HG03064 (cell line): ENCODE results near the gene DGCR2.
"Not testable (repeated sequence)": the region's sequence is repeated elsewhere in the genome, so short reads cannot be mapped to it uniquely, and the experiment has no call there.

Experiments used
- ATAC-seq: cut with Tn5 transposase; IDR thresholded peaks from one replicate; pipeline ENCODE4 v1.9.1; 2021; ENCODE audit warnings: low read depth; ENCODE audit not compliant: unreplicated experiment

Gene DGCR2, protein sequence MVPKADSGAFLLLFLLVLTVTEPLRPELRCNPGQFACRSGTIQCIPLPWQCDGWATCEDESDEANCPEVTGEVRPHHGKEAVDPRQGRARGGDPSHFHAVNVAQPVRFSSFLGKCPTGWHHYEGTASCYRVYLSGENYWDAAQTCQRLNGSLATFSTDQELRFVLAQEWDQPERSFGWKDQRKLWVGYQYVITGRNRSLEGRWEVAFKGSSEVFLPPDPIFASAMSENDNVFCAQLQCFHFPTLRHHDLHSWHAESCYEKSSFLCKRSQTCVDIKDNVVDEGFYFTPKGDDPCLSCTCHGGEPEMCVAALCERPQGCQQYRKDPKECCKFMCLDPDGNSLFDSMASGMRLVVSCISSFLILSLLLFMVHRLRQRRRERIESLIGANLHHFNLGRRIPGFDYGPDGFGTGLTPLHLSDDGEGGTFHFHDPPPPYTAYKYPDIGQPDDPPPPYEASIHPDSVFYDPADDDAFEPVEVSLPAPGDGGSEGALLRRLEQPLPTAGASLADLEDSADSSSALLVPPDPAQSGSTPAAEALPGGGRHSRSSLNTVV

DNA sequence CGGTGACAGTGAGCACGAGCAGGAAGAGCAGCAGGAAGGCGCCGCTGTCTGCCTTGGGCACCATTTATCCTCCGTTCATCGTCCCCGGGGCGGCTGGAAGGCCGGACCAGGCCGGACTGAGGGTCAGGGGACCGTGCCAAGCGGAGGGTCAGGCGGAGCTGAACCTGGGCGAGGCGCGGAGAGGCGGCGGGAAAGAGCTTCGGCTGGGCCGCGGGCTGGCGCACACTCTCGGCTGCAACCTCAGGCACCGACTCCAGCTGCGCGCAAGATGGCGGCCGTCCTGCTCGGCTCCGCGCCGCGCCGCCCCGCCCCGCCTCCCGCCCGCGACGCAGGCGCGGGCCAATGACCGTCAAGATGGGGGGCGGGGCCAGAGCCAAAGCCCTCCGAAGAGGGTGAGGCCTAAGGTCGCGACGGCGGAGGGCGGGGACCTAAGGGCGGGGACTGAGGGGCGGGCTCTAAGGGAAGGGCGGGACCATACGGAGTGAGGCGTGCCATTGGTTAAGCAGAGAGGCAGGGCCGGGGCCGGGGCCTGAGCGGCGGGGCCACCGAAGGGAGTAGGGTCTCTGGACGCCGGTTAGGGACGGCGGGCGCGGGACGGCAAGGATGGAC is at the start of gene DGCR2:
Gene DGCR2, minus strand, starts transcription at position 270 of the 609 bp plus-strand sequence. Its CDS starts 206 bp downstream, at position 64.
- peak; percentile 72 for ATAC-seq

DNA sequence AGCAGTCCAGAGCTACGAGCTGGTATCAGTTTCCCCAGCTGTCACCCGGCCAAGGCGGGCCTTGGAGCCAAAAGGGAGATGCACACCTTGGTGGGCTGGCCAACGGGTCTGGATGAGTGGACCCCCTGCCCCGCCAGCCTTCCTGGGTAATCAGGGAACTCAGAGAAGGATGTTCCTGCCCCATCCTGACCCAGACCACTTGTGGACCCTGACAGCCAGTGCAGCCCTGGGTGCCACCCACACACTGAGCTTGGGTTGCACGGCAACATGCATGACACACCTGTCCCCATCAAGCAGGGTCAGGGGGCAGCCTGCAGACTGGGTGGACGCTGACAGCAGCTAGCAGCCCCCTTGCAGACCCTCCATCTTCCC is 47.7 kb upstream of the DGCR2 start:
- ATAC-seq = no peak

DNA sequence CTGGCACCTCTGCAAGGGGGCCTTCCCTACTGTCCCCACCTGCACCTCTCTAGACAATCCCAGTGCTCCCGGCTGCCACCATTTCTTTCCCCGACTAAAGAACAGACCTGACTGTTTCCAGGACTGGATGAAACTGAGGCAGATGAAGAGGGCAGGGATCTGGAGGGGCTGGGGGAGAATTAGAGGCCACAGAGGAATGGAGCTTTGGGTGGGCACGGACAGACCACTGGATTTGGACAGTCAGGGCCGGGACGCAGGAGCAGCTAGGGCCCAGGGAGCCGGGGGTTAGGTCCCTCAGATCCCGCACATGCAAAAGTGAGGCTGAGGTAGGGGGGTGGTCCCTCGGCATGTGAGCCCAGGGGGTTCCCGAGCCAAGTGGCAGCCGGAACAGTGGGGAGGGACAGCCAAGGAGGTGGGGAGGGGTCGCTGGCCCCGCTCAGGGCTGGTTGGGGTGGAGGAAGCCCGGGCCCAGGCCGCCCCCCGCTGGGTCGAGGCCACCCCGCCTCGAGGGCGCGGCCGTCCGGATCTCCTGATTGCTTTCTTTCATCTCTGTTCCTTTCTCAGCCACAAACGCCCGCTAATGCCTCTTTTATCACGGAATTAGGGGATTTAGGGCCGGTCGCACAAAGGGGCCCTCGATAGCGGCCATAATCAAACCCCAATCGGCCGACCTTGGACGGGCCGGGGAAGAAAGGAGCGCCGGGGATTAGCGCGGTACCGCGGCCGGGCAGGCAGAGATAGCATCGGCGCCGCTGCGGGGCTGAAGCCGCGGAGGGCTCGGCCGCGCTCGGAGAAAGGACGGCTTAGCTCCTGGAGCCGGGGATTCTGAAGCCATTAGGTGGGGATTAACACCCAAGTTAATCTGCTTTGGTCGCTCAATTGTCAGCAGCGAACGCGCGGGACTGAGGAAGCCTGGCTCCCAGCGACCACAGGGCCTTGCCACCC is 47.1 kb upstream of the DGCR2 start:
- ATAC-seq = no peak

DNA sequence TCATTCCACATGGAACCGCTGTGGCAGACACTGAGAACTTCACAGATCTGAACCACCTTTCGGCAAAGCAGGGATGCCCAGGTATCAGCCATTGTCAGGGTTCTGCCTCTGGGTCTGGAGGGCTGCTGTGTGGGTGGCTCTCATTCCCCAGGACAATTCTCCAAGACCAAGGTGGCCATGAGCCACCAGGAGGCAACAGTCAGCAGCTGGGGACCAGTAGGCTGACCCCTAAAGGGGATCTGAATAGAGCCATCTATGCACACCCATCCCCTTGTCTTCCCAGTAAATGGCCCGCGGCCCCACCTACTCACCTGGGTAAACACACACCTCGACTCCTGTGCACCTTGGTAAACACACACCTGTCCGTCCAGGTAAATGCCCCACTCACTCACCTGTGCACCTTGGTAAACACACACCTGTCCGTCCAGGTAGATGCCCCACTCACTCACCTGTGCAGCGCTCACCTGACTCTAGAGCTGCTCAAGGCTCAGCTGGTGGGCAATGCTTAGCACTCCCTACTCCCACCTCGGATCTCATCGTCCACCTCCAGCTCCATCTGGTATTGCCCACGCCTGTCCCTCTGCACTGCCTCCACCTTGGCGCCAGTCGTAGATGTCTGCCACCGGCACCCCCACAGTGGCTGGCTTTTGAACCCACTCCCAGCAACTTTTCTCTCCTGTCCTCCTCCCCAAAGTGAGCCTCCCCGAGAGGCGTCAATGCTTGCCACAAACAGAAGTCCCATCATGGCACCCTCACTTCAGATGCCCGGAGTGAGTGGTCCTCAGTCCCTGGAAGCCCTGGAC is 46.1 kb upstream of the DGCR2 start:
- no peak for ATAC-seq

DNA sequence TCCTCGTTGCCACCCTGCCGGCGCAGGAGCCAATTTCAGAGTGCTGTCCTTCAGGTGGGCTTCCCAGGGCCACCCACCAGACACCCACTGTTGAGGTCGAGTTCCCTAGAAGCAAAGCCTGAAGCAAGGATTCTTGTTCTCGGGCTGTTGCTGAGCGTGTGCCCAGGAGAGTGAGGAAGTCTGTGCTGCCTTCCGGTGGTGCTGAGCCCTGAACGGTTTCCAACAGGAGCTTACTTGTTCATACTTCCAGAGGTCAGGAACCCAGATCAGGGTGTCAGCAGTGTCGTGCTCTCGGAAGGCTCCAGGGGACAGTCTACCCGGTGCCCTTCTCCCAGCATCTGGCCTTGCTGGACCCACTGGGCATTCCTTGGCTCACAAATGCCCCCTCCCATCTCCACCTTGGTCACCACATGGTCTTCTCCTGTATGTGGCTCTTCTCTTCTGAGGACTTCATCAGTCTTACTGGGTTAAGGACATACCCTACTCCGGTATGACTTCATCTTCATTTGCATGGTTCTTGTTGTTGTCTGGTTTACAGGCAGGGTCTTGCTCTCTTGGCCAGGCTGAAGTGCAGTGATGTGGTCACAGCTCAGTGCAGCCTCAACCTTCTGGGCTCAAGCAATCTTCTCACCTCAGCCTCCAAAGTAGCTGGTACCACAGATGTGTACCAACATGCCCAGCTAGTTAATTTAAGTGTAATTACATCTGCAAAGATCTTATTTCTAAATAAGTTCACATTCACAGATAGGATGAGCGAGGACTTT is 45.1 kb upstream of the DGCR2 start:
- no peak for ATAC-seq

DNA sequence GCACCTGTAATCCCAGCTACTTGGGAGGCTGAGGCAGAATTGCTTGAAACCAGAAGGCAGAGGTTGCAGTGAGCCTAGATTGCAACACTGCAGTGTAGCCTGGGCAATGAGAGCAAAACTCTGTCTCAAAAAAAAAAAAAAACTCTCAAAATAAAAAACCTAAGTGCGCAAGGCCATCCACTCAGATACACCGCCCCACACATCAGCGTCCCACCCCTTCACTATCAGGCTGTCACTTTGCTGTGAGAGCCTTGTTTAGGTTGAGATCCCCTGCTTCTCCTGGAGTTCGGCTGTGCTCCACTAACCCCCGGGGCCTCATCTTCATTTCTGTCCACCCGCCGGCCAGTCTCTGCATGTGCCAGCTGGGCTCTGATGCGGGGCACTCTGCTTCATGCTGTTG is 44.2 kb upstream of the DGCR2 start:
- no peak for ATAC-seq

DNA sequence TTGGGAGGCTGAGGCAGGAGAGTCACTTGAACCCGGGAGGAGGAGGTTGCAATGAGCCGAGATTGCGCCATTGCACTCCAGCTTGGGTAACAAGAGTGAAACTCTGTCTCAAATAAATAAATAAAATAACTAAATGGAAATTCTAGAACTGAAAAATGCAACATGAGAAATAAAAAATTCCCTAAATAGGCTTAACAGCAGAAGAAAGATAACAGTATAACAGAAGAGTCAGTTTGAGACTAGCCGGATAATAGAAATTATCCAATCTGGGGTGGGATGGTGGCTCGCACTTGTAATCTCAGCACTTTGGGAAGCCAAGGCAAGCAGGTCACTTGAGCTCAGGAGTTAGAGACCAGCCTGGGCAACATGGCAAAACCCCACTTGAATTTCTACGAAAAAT is 42.2 kb upstream of the DGCR2 start:
- ATAC-seq = no peak

DNA sequence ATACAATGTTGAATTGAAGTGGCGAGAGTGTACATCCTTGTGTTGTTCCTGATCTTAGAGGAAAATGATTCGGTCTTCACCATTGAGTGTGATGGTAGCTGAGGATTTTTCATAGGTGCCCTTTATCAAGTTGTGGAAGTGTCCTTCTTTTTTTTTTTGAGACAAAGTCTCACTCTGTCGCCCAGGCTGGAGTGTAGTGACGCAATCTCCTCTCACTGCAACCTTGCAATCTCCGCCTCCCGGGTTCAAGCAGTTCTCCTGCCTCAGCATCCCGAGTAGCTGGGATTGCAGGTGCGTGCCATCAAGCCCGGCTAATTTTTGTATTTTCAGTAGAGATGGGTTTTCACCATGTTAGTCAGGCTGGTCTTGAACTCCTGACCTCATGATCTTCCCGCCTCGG is 36.4 kb upstream of the DGCR2 start:
- not testable (repeated sequence) for ATAC-seq

DNA sequence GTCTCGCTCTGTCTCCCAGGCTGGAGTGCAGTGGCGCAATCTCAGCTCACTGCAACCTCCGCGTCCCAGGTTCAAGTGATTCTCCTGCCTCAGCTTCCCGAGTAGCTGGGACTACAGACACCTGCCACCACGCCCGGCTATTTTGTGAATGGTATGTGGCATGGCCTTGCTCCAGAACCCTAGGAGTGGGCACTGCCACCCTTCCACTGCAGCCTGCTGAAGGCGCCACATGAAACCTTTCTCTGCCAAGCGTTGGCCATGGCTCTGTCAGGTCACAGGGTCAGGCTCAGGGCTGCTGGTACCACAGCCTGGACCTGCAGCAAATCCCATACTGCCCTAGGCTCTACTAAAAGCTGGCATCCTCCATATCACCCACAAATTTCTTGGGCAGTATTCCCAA is 33.9 kb upstream of the DGCR2 start:
- ATAC-seq = not testable (repeated sequence)

DNA sequence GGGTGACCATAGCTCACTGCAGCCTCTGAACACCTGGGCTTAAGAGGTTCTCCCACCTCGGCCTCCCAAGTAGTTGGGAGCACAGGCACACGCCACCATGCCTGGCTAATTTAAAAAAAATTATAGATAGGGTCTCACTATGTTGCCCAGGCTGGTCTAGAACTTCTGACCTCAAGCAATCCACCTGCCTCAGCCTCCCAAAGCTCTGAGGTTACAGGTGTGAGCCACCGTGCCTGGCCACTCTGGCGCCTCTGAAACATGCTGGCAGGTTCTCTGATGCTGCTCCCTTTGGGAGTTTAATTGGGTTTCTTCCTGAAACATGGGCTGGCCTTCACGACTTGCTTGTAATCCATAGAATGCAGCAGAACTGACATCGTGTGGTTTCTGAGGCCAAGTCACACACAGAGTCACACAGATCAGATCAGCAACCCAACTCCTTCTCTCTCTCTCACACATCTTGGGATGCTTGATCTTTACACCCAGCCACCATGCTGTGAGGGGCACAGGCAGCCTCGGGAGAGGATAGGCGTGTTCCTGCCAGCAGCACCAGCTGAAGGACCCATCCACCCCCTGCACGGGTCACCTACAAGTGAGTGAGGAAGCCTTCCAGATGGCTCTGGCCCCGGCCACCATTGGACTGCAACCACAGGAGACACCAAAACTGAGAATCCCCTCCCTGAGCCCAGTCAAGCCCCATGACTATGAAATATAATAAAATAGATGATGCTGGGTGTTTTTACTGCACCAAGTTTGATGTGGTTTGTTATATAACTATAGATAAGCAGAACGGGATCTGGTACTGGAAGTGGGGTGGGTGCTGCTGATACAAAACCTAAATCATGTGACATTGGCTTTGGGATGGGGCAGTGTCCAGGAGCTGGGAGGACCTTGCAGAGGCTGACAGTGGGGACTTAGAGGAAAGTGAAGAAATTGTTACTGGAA is 31.0 kb upstream of the DGCR2 start:
- no peak for ATAC-seq

DNA sequence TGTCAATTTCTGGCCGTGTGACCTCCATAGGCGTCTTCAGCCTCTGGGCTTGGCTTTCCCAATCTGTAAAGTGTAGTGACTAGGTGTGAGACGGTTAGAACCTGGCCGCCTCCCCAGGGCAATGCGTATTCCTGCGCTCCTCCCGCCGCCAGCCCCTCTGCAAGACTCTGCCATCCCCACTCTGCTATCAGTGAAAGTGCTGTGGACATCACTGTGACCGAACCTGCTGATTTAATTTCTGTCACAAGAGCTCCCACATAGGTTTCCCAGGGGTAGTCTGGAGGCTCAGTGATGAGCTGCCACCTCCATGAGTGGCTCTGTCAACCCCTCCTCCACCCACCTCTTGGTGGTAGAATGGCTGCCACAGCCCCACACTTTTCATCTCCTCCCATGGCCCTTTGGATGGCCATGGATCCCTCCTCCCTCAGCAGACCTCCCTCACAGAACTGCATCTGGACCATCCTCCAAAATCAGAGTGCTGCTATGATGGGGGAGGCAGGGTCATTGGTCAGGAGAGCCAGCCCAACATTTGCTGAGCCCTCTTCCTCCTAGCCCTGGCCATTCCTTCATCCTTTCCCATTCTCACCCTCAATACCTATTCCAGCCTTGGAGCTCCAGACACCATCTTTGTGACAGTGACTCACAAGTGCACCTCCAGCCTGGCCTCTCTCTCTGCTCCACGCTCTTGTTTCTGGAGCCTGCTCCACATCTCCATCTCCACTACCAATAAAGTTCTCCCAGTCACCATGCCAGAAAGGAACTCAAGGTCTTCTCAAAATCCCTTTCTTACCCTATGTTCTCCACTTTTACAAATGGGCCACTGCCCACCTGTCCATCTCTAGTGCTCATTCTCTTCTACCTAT is 29.3 kb upstream of the DGCR2 start:
- ATAC-seq = no peak

DNA sequence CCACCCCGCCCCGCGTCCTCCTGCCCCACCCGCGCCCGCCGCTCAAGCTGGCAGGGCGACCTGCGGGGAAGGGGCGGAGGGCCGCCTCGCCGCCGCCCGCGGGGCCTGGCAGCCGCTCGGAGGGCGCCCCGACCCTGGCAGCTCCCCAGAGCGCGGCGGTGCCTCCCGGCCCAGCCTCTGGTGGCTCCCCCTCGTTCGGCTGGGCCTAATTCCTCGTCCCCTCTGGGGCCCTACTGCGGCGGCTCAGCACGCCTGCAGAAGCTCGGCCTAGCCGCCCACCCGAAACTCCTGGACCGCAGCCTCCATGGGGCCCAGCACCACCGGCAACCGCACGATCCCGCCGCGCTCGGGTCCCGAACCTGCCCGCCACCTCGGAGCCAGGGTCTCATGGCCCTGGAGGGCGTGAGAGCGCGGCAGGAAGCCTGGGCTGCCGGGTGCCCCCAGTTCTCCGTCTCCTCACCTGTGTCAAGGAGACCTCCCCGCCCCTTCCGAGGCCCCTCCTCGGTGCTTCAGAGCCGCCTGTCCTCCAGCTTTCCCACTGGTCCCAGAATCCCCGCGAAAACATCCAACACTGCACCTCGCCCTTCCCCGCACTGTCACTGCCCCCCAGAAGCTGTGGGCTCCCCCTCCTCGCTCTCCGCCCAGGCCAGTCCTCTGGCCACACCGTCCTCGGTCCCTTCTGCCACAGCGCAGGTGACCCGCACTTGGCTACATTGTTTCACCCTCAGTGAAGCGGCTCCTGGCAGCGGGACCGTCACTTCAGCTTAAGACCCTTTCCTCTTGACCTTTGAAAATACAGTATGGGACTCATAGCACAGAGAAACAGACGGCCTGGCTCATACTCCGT is 28.5 kb upstream of the DGCR2 start:
- no peak for ATAC-seq

DNA sequence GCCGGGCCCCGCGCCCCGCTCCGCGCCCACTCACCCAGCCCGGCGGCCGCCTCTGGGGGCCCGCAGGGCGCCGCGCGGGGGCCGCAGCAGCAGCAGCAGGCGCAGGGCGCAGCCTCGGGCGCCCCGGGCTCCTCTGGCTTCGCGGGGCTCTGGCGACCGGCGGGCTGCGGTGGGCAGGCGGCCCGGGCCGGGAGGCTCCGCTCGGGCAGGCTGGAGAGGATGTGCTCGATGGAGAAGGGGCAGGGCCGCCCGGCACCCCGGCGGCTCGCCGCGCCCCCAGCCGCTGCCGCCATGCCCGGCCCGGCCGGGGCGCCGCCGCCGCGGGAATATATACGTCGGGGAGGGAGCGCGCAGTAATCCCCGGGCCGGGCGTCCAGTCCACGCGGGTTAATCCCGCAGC is 27.8 kb upstream of the DGCR2 start, which contains the start of gene GSC2:
Gene GSC2, minus strand, starts transcription at position 302 of the 400 bp plus-strand sequence. Its CDS starts 9 bp downstream, at position 293.
- no peak for ATAC-seq

DNA sequence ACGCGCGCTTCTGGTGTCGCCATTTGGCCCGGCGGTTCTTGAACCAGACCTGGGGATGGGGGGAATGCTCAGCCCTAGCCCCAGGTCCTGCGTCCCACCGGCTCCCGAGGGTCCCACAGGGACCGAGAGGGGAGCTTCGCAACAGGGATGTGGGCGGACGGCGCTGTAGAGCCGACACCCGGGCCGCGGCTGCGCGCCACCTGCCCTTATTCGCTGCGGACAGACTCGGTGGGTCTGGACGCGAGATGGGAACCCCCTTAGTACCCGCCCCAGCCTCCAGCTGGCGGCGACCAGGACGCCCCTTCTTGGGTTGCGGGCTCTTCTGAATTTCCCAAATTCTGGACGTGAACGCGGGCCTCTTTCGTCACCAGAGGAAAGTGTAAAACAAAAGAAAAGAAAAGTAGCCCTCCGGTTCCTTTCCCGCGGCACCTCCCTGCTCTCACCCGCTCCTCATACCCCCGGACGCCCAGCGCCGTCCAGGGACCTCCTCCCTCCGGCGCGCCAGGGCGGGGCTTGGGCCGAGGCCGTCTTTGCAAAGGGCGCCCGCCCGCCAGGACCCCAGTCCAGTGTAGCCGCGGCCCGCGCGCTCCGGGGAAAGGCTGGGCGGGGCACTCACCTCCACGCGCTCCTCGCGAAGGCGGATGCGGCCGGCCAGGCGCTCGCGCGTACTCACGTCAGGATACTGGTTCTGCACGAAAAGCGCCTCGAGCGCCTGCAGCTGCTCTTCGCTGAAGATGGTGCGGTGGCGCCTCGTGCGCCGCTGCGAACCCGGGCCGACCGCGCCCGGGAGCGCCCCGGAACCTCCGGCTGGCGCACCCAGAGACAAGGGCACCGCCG is 27.1 kb upstream of the DGCR2 start:
- no peak for ATAC-seq

DNA sequence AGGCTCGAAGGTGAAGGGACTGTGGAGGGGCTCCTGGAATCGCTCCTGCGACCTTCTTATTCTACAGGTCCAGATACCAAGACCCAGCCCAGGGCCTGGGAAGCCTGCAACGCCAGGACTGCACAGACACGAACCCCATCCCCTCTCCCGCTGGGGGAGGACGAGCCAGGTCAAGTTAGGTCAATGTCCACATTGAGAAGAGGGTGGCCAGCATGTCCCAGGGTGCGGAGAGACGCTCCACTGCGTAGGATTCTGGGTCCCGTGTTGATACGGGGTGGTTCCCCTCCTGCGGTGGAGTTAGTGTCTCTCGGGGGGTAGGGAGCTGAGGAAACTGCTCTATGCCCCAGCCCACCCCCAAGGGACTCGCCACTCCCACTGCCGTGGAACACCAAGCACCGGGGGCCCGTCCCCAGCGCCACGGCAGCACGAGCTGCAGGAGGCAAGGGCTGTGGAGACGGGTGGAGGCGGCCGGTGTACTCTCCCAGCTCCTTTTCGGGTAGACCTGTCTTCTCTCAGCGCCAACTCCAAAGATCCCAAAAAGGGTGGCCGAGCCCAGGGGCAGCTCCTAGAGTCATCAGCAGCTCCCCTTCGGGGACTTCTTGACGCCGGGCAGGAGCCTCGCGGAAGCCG is 26.3 kb upstream of the DGCR2 start:
- ATAC-seq = no peak
